CD1c-positive myeloid dendritic cell (primary cell): Measurements from ENCODE around the gene OTOP2.

Experiments used
- DNase-seq: peaks from one replicate; pipeline ENCODE4 v3.0.0-alpha.2; 2016; ENCODE audit errors: extremely low spot score

The OTOP2 gene, protein sequence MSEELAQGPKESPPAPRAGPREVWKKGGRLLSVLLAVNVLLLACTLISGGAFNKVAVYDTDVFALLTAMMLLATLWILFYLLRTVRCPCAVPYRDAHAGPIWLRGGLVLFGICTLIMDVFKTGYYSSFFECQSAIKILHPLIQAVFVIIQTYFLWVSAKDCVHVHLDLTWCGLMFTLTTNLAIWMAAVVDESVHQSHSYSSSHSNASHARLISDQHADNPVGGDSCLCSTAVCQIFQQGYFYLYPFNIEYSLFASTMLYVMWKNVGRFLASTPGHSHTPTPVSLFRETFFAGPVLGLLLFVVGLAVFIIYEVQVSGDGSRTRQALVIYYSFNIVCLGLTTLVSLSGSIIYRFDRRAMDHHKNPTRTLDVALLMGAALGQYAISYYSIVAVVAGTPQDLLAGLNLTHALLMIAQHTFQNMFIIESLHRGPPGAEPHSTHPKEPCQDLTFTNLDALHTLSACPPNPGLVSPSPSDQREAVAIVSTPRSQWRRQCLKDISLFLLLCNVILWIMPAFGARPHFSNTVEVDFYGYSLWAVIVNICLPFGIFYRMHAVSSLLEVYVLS

DNA sequence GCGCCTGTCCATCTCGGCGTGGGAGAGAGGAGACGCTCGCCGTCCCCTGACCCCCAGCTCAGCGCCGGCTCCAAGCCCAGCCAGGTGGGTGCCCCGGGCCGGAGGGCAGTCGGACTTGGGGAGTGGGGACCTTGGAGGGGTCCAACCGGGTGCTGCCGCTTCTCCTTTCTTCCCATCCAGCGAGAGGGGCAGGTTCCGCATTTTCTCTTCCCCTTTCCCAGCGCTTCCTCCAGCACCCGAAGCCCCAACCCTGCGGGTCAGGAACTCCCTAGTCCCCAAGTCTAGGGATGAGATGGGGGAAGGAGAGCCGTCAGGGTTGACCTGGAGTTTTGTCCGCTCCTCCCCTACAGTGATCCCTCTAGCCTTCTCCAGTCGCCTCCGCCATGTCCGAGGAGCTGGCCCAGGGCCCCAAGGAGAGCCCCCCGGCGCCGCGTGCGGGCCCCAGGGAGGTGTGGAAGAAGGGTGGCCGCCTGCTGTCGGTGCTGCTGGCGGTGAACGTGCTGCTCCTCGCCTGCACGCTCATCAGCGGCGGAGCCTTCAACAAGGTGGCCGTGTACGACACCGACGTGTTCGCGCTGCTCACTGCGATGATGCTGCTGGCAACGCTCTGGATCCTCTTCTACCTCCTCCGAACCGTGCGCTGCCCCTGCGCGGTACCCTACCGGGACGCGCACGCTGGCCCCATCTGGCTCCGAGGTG lies at the start of gene OTOP2:
OTOP2 (plus strand) TSS at position 24 of the 699 bp plus-strand sequence; CDS start at position 384, 360 bp downstream.
- DNase-seq, result peak; percentile 82

DNA sequence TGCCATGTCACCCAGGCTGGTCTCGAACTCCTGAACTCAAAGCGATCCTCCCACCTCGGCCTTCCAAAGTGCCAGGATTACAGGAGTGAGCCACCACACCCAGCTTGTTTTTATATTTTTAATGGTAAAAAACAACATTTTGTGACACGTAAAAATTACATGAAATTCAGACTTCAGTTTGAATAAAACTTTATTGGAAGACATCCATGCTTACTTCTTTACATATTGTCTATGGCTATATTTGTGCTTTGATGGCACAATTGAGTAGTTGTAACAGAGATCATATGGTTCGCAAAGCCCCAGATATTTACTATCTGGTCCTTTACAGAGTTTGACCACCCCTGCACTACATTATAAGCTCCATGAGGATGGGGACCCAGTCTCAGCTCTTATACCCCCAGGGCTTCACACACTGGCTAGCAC lies 49.4 kb upstream of the OTOP2 start:
- DNase-seq, result no peak

GRCh38 chr17:74875155-74875976 lies 48.7 kb upstream of the OTOP2 start:
- DNase-seq, result no peak

DNA sequence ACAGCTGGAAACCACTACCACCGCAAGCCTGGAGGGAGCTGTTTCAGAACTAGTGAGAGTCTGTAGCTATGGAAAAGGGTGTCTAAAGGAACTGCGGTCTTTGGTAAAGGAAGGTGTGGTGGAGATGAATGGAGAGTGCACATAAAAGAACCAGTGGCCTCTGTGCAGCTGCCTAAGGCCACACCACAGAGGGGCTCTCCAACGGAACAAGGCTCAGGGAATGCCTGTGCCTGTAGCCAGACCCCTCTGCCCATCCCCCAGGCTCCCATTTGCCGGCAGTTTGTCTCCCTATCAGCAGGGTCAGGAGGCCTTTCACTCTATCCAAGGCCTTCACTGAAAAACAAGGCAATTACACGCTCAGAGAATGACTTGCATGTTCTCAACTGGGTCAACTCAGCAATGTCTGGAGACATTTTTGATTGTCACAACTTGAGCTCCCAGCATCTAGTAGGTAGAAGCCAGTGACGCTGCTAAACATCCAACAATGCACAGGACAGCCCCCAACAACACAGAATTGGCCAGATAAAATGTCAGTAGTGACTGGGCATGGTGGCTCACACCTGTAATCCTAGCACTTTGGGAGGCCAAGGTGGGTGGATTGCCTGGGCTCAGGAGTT lies 48.0 kb upstream of the OTOP2 start:
- no peak for DNase-seq

DNA sequence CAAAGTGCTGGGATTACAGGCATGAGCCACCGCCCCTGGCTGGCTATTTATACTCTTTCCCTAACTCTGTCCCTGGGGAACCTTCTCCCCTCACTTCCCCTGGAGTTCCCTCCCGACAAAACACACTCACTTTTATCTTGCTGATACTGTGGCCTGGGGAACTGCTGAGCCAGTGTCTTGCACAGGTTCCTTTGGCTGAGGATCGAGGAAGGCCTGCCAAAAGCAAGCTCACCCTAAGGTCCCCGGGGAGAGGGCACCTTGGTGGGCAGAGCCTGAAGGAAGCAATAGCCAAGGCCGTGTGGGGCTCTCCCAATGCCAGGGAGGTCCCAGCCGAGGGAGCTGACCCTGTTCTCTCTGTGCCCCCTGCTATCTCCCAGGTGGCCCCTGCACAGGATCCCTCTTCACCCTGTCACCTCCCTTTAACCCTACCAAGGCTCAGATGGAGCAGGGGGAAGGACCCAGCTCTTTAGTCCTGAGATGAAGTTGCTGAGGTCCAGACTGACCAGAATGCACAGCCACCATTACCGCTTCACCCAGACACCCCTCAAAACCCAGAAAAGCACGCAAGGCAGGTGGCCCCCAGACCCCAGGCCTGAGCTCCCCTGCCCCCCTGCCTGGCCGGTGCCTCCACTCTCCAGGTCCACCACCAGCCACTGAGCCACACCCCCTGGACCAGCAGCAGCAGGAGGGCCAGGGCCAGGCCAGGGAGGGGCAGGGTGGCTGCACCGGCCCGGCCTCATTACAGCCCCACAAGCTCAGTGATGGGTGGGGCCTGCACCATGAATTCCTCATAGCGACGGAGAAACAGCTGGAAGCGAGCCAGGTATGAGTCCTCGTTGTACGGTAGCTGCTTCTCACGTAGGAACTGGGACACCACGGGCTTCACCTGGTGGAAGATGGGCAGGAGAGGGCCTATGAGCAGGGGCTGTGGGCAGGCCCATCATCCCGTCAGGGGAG lies 46.2 kb upstream of the OTOP2 start:
- DNase-seq, result no peak

DNA sequence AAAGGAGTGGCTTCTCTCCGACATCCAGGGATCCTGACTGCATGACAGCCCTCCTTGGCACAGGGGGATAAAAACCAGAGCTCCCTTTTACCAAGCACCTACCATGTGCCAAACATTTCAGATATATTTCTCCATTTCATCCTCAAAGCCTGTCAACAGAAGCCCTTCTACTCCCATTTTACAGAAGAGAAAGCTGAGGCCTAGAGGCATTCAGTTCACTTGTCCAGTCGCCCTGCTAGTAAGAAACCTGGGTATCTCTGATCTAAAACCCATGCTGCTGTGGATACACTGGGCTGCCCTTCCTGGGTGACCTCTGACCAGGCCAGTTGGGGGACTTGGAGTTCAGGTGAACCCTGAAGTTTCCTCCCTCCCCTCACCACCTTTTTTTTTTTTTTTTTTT lies 45.4 kb upstream of the OTOP2 start:
- DNase-seq, result no peak

DNA sequence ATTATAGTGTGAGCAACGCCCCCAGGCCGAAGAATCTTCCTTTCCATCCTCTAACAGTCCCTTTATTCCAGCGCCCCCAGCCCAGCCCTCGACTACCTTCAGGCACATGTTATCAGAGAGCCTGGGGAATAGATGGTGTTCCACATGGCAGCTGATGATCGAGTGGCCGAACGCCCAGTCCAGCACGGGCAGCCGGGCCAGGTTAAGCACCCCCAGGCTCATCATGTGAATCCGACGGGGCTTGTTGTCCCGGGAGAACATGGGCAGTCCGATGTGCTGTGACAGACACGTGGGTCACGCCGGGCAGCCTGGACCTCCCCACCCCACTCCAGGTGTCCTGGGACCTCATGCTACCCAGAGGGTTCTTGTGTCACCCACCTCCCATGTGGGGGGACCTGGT lies 44.8 kb upstream of the OTOP2 start:
- DNase-seq, result no peak

DNA sequence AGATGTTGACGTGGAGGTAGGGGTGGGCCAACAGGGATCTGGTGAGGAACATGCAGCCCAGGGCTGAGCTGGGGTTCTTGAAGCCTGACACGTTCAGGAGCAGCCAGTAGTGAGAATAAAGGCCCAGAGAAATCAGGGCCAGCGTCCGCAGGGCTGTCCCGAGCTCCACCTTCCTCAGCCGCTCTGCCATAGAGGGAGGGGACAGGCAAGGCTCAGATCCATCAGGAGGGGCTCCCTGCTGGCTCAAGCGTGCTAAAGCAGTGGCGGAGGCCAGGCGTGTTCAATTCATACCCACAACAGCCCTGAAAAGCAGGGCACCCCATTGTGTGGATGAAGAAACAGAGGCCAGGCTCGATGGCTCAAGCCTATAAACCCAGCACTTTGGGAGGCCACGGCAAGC lies 43.0 kb upstream of the OTOP2 start:
- no peak for DNase-seq

- DNase-seq, result no peak
Measured at GRCh38 chr17:74882517-74883240, 41.4 kb upstream of the OTOP2 start.

DNA sequence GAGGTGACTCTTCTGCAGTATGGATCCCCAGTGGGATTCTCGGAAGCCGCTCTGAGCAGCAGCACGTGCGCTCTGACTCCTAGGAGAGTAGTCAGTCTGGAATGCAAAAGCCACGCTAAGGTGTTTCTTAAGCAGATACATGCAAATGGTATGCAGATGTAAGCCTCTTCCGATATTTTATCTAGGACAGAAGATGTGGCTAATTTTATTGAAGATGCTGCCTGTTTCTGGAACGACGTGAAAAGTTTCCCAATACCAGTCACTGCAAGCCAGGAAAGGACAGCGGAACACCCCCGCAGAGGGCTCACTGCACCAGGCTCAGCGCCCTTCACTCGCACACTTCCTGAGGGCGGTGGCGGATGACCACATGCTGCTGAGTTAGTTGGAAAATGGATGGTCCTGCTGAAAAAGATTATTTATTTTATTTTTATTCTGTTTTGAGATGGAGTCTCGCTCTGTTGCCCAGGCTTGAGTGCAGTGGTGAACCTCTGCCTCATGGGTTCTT lies 40.8 kb upstream of the OTOP2 start:
- DNase-seq, result peak; percentile 72

GRCh38 chr17:74888469-74888868 lies 35.6 kb upstream of the OTOP2 start:
- DNase-seq, result no peak

DNA sequence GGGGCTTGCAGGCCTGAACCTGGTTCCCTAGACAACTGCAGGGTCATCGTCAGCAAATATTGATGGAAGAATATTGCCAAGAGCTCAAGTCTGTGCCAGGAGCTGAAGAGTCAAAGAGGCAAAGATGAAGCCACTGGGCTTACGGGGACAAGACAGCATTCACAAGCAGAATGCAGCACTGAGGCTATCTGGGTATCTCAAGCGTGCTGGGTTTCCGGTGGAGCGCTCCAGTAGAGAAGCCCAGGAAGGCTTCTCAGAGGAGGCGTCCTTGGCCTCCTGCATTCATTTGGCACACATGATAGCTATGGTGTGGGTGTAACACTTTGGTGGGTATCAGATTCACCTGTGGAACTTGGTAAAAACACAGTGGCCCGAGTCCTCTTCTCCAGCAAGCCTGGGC lies 33.5 kb upstream of the OTOP2 start:
- no peak for DNase-seq

DNA sequence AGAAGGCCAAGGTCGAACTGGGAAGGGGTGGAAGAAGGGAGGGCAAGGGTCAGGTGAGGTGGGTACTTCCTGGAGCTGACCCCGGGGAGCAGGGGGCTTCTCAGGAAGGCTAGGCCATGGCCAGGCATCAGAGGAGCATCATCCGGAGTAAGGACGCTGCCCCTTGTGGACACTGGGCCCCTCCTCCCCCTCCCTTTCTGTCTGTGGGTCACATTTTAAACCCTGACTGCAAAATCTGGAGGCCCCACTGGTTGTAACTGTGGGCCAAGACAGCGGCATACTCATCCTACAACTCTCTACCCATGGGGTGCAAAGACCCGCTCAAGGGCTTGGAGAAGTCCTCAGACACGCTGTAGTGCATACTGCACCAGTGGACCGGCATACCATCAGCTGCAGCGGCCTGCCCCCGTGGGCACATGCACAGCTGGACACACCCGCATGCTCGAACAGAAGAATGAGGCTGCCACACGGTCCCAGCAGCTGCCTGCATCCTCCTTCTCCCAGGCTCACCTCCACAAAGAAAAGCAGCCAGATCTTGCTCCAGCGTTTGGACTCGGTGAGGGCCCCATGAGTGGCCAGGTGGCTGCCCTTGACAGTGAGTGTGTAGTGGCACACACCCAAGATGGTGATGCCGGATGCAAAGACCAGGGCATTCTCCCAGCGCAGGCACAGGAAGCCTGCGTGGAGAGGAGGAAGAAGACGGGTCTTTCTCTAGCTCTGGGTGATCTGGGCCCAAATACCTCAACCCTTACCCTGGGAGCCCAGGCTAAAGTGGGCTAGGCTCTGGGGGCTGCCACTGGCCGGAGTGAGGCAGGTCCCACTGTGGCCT lies 31.8 kb upstream of the OTOP2 start:
- no peak for DNase-seq

- DNase-seq, result no peak
Measured at GRCh38 chr17:74892974-74893911, 30.8 kb upstream of the OTOP2 start, which contains the start of gene FADS6. Gene FADS6, minus strand, starts transcription at chr17:74893633. Its CDS starts 38 bp downstream, at chr17:74893595.

DNA sequence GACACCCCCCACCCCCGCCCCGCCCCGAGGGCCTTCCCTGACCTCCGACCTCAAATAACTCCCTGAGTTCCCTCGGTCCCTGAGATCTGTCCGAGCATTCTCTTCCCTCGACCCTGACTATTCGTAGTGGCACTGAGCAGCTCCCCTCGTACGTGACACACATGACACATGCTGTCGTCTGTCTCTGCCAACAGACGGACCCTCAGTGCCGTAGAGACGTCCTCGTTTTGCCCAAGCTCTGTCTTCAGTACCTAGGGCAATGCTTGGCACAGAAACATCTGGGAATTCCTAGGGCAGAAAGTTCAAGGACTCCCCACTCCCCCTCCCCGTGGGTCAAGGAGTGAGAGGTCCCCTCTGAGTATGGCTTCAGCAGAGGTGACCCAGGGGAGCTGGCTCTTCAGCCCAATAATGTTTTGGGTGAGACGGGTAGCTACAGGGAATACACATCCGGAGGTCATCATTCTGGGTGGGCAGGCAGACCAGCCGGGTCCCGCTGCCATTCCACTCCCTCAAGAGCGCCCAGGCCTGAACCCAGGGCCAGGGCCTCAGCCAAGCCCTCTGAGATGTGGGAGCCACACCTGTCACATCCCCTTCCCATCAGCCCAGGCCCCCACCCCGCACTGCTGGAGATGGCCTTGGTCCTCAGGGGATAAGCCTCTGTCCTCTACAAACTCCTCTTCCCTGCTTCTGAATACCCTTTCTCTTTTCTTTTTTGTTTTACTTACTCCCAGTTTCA lies 30.0 kb upstream of the OTOP2 start:
- no peak for DNase-seq

- DNase-seq, result no peak
Measured at GRCh38 chr17:74898376-74898946, 25.6 kb upstream of the OTOP2 start.
